B cell (primary cell): ENCODE measurements around the gene ZNF3. TPM values are rescaled to one million over a fixed set of nuclear protein-coding genes. Genes with fewer than 3 reads are reported as not detected.

ENCODE experiments used
- ATAC-seq: fragments of 200-7000 bp; cut with Tn5 transposase; one replicate; pipeline ENCODE4 v1.10.0; 2021; ENCODE audit warnings: low read depth, mild to moderate bottlenecking, moderate number of reproducible peaks, moderate library complexity
- CTCF ChIA-PET: fragments of 350-600 bp; sonication (Branson Sonifier 250); formaldehyde crosslinking; loops from one replicate; lab custom pipeline; 2021; ENCODE audit warnings: antibody characterized with exemption, inconsistent platforms; lab: Charles Lee
- POLR2A ChIA-PET: fragments of 350-600 bp; sonication (Branson Sonifier 250); formaldehyde crosslinking; loops from one replicate; lab custom pipeline; 2021; ENCODE audit warnings: antibody characterized with exemption; lab: Charles Lee
- DNase-seq: peaks from one replicate; pipeline ENCODE4 v3.0.0; 2013
- H2AFZ ChIP-seq: 2 replicates; pipeline ENCODE4 v1.6.1; 2012; ENCODE audit warnings: mild to moderate bottlenecking, low read depth, low read length; ENCODE audit not compliant: insufficient read depth, poor library complexity, severe bottlenecking
- H3K27ac ChIP-seq, 2 donors: 1 replicate in 1 of 2; 2 replicates in 1 of 2; pipeline ENCODE4 v1.5.1; 2012 to 2013; ENCODE audit warnings: low read length in 2 of 2, mild to moderate bottlenecking in 2 of 2, moderate library complexity in 1 of 2
- H3K27me3 ChIP-seq, 4 experiments: fragments of 200-600 bp in 1 of 4; sonication (generic) in 1 of 4; replicated peaks in 1 of 4; 1 replicate in 2 of 4; 2 replicates in 2 of 4; pipeline versions ENCODE4 v1.6.1 to v1.7.0; 2013 to 2016; ENCODE audit warnings: low read length in 3 of 4, mild to moderate bottlenecking in 2 of 4, mixed read lengths in 1 of 4, moderate library complexity in 1 of 4; ENCODE audit not compliant: insufficient read depth in 4 of 4, control insufficient read depth in 3 of 4; ENCODE audit errors: control extremely low read depth in 1 of 4
- H3K36me3 ChIP-seq, 2 experiments: replicated peaks in 1 of 2; 1 replicate in 1 of 2; 2 replicates in 1 of 2; pipeline versions ENCODE4 v1.6.1 to v1.7.1; 2013; ENCODE audit warnings: low read length in 1 of 2; ENCODE audit not compliant: insufficient read depth in 2 of 2, control insufficient read depth in 1 of 2; ENCODE audit errors: control extremely low read depth in 1 of 2, extremely low read depth in 1 of 2
- H3K4me1 ChIP-seq, 2 donors: fragments of 200-600 bp in 1 of 2; sonication (generic) in 1 of 2; 1 replicate in 1 of 2; 2 replicates in 1 of 2; pipeline versions ENCODE4 v1.5.1 to v1.6.1; 2013 to 2017; ENCODE audit warnings: low read length in 2 of 2; ENCODE audit not compliant: control insufficient read depth in 2 of 2, insufficient read depth in 2 of 2
- H3K4me2 ChIP-seq: replicated peaks from 2 replicates; pipeline ENCODE3; 2012; ENCODE audit warnings: mild to moderate bottlenecking, low read depth, low read length; ENCODE audit not compliant: poor library complexity, severe bottlenecking
- H3K4me3 ChIP-seq, 5 experiments: fragments of 200-600 bp in 1 of 5; sonication (generic) in 1 of 5; 1 replicate in 3 of 5; 2 replicates in 2 of 5; pipeline versions ENCODE4 v1.5.1 to v1.7.0; 2011 to 2016; ENCODE audit warnings: low read length in 4 of 5, mild to moderate bottlenecking in 4 of 5, low read depth in 2 of 5, control low read depth in 1 of 5, moderate library complexity in 1 of 5; ENCODE audit not compliant: insufficient read depth in 1 of 5; ENCODE audit errors: control extremely low read depth in 1 of 5, extremely low read depth in 1 of 5
- H3K79me2 ChIP-seq: fragments of 200-600 bp; sonication (generic); one replicate; pipeline ENCODE4 v1.6.0; 2016; ENCODE audit warnings: low read length; ENCODE audit not compliant: control insufficient read depth, insufficient read depth
- H3K9ac ChIP-seq: fragments of 200-600 bp; sonication (generic); 2 replicates; pipeline ENCODE4 v1.6.1; 2017; ENCODE audit warnings: mild to moderate bottlenecking, low read length, moderate library complexity
- H3K9me3 ChIP-seq, 3 donors: one replicate each; pipeline versions ENCODE4 v1.6.1 to v1.7.1; 2013; ENCODE audit warnings: low read length in 2 of 3; ENCODE audit not compliant: control insufficient read depth in 2 of 3, insufficient read depth in 1 of 3; ENCODE audit errors: control extremely low read depth in 1 of 3
- H4K20me1 ChIP-seq: 2 replicates; pipeline ENCODE4 v1.6.0; 2012; ENCODE audit warnings: mild to moderate bottlenecking, low read length; ENCODE audit not compliant: insufficient read depth, control insufficient read depth, poor library complexity, severe bottlenecking
- H3K27ac Mint-ChIP-seq: one replicate; pipeline ENCODE4 v1.8.0; 2021; ENCODE audit warnings: mixed read lengths
- H3K27me3 Mint-ChIP-seq: one replicate; pipeline ENCODE4 v1.8.0; 2021; ENCODE audit warnings: mixed read lengths
- H3K4me1 Mint-ChIP-seq: one replicate; pipeline ENCODE4 v1.8.0; 2021; ENCODE audit warnings: mixed read lengths
- H3K4me3 Mint-ChIP-seq: one replicate; pipeline ENCODE4 v1.8.0; 2021; ENCODE audit warnings: mixed read lengths
- H3K9me3 Mint-ChIP-seq: one replicate; pipeline ENCODE4 v1.8.0; 2022; ENCODE audit warnings: mixed read lengths; ENCODE audit not compliant: insufficient read depth
- EZH2 ChIP-seq: IDR thresholded peaks from 2 replicates; pipeline ENCODE4 v1.6.1; 2012; ENCODE audit warnings: borderline replicate concordance, low read depth, mild to moderate bottlenecking, moderate library complexity, low read length; ENCODE audit not compliant: insufficient read depth, poor library complexity, severe bottlenecking
- WGBS: methylation state at CpG from one replicate; pipeline ENCODE4 v1.1.5; 2013; ENCODE audit warnings: missing lambda C conversion rate; ENCODE audit not compliant: insufficient coverage; 5-methylcytosine and 5-hydroxymethylcytosine counted together
- intact Hi-C: fragments of 100-400 bp; cut with micrococcal nuclease; formaldehyde crosslinking; loops from one replicate; pipeline ENCODE4 v1.10.0; 2022
- polyA plus RNA-seq: library from polyadenylated mRNA; depleted of rRNA; stranded (reverse); fragments of >200 nt; gene quantifications from 2 replicates; pipeline ENCODE4 v1.2.3, GENCODE V29; 2012
- total RNA-seq, 2 donors: library from RNA; stranded (reverse); fragments of 120-200 nt in 1 of 2; gene quantifications; 1 replicate in 1 of 2; 2 replicates in 1 of 2; pipeline versions ENCODE4 v1.2.3 to v1.2.4, GENCODE V29; 2013 to 2022
- TF ChIP-seq, protein P1 (sequence below): fragments of 200-600 bp; IDR thresholded peaks from one replicate; pipeline ENCODE4 v1.8.0; 2022; ENCODE audit warnings: antibody characterized with exemption, mild to moderate bottlenecking

The ZNF3 gene
- total and polyA plus RNA-seq, 2 donors (not counting 1 experiment from before 2014, with no cell fraction given) = 19.2 to 44.8 TPM

DNA sequence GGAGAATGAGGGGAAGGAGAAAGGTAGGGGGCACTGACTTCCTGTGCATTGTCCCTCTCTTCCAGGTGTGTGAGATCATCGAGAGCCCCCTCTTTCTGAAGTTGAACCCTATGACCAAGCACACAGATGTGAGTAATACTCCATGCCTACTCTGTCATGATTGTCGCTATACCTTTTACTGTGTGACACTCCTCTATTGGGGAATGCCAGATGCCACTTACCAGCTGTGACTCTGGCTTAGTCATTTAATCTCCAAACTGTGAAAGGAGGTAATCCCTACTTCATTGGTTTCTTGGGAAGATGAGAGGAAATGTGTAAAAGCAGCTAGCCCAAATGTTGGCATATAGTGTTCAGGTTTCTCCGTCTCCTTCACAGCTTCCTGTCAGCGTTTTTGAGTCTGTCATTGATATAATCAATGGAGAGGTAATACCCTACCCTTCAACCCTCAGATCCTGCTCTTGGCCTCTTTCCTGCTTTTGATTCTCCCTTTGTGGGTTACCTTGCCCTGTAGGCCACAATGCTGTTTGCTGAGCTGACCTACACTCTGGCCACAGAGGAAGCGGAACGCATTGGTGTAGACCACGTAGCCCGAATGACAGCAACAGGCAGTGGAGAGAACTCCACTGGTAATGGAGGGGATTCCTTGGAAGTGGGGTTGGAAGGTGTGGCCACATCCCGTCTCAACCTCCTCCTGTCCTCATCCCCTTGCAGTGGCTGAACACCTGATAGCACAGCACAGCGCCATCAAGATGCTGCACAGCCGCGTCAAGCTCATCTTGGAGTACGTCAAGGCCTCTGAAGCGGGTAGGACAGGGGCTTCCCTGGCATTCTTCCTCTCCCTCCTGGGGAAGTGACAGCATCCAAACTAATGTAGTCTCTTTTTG is 9.2 kb upstream of the ZNF3 start:
- H3K9me3 Mint-ChIP-seq = no peaks in the 10 kb centered on the region
- ChIA-PET CTCF (interaction anchor here (0.8 to 1.2 kb wide), 4 partner anchors 10 to 177 kb away, joined by 3 to 4 read pairs (median 3); no protein-coding TSS in a partner anchor), POLR2A (interaction anchor here (0.9 to 1.6 kb wide), 2 partner anchors 10 to 27 kb away, joined by 6 to 10 read pairs; partner anchors contain the start of genes AP4M1 and MCM7)
- 100% methylated on average over 11 of the region's 14 CpGs for WGBS
- H3K4me1 Mint-ChIP-seq = peaks cover 19% of the 10 kb centered on the region
- no peak overlapping the region for H3K27ac ChIP-seq
- H3K4me3 Mint-ChIP-seq = peak overlapping the region; percentile 58
- H3K36me3 ChIP-seq = peaks cover 0 to 53% of the 10 kb centered on the region in 2 experiments
- peaks cover 28% of the 10 kb centered on the region for H4K20me1 ChIP-seq
- DNase-seq = no peak
- peaks cover 14% of the 10 kb centered on the region for H3K79me2 ChIP-seq
- H3K4me2 ChIP-seq = no peak overlapping the region
- ATAC-seq = no peak
- H2AFZ ChIP-seq = no peak overlapping the region
- H3K9me3 ChIP-seq = no peaks in the 10 kb centered on the region
- H3K27me3 Mint-ChIP-seq = no peaks in the 10 kb centered on the region
- intact Hi-C loops = no loop called here
- no peak overlapping the region for H3K4me3 ChIP-seq
- no peaks in the 10 kb centered on the region for H3K27me3 ChIP-seq
- peak overlapping the region; percentile 76 for H3K27ac Mint-ChIP-seq
- H3K9ac ChIP-seq = no peak overlapping the region
- TF ChIP-seq EZH2 = no peak
- TF ChIP-seq, protein P1, sequence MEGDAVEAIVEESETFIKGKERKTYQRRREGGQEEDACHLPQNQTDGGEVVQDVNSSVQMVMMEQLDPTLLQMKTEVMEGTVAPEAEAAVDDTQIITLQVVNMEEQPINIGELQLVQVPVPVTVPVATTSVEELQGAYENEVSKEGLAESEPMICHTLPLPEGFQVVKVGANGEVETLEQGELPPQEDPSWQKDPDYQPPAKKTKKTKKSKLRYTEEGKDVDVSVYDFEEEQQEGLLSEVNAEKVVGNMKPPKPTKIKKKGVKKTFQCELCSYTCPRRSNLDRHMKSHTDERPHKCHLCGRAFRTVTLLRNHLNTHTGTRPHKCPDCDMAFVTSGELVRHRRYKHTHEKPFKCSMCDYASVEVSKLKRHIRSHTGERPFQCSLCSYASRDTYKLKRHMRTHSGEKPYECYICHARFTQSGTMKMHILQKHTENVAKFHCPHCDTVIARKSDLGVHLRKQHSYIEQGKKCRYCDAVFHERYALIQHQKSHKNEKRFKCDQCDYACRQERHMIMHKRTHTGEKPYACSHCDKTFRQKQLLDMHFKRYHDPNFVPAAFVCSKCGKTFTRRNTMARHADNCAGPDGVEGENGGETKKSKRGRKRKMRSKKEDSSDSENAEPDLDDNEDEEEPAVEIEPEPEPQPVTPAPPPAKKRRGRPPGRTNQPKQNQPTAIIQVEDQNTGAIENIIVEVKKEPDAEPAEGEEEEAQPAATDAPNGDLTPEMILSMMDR = no peak
- peaks cover 14 to 18% of the 10 kb centered on the region in 2 donors for H3K4me1 ChIP-seq
